H1 (cell line): Measurements from ENCODE around the gene AKT1. TPM values are rescaled to one million over a fixed set of nuclear protein-coding genes. Genes with fewer than 3 reads are reported as not detected.

ENCODE experiments used
- CTCF ChIA-PET: fragments of 300-600 bp; sonication (Branson Sonifier 250); formaldehyde crosslinking; loops from one replicate; lab custom pipeline; 2021; ENCODE audit not compliant: partially characterized antibody; lab: Charles Lee
- POLR2A ChIA-PET: fragments of 300-600 bp; sonication (Branson Sonifier 250); formaldehyde crosslinking; loops from one replicate; lab custom pipeline; 2021; ENCODE audit warnings: inconsistent platforms; ENCODE audit not compliant: partially characterized antibody; lab: Charles Lee
- DNase-seq, 2 experiments: peaks; one replicate each; pipeline versions ENCODE4 v3.0.0 to v3.0.0-alpha.2; 2010 to 2022; ENCODE audit warnings: low spot score in 2 of 2, low read depth in 1 of 2, mixed read lengths in 1 of 2
- FAIRE-seq: peaks from 2 replicates; lab custom pipeline; 2011; peaks lifted over from hg19 to GRCh38; lab: Jason Lieb, UNC
- H2AFZ ChIP-seq: 2 replicates; pipeline ENCODE4 v1.8.1; 2012; ENCODE audit warnings: low read length, inconsistent platforms
- H2AK5ac ChIP-seq: 2 replicates; pipeline ENCODE4 v1.6.1; 2013; ENCODE audit warnings: low read depth, low read length
- H2BK120ac ChIP-seq: replicated peaks from 2 replicates; pipeline ENCODE3; 2013; ENCODE audit warnings: low read depth, low read length, inconsistent platforms
- H2BK12ac ChIP-seq: 2 replicates; pipeline ENCODE4 v1.6.1; 2013; ENCODE audit warnings: low read depth, low read length
- H2BK15ac ChIP-seq: 2 replicates; pipeline ENCODE4 v1.6.1; 2013; ENCODE audit warnings: low read length
- H2BK20ac ChIP-seq: 2 replicates; pipeline ENCODE4 v1.6.1; 2013; ENCODE audit warnings: low read length
- H2BK5ac ChIP-seq: 2 replicates; pipeline ENCODE4 v1.6.1; 2013; ENCODE audit warnings: low read depth, low read length
- H3K14ac ChIP-seq: 2 replicates; pipeline ENCODE4 v1.6.1; 2013; ENCODE audit warnings: inconsistent platforms; ENCODE audit not compliant: insufficient read length
- H3K18ac ChIP-seq: 2 replicates; pipeline ENCODE4 v1.6.1; 2013; ENCODE audit warnings: low read length; ENCODE audit errors: extremely low read depth
- H3K23ac ChIP-seq: 2 replicates; pipeline ENCODE4 v1.6.1; 2013; ENCODE audit warnings: inconsistent platforms; ENCODE audit not compliant: insufficient read length
- H3K23me2 ChIP-seq: 2 replicates; pipeline ENCODE4 v1.6.1; 2013; ENCODE audit warnings: low read depth, low read length
- H3K27ac ChIP-seq: 2 replicates; pipeline ENCODE4 v1.6.1; 2011; ENCODE audit warnings: low read depth, low read length, inconsistent platforms
- H3K27me3 ChIP-seq, 4 experiments: replicated peaks in 1 of 4; 1 replicate in 1 of 4; 2 replicates in 3 of 4; pipeline versions ENCODE4 v1.6.1 to v1.8.1; 2011 to 2013; ENCODE audit warnings: low read length in 3 of 4, mild to moderate bottlenecking in 3 of 4, inconsistent platforms in 2 of 4, mixed read lengths in 2 of 4, moderate library complexity in 1 of 4; ENCODE audit not compliant: control insufficient read depth in 3 of 4, insufficient read depth in 3 of 4; ENCODE audit errors: extremely low read depth in 1 of 4
- H3K36me3 ChIP-seq, 4 experiments: 2 replicates each; pipeline versions ENCODE4 v1.6.1 to v1.8.1; 2011 to 2013; ENCODE audit warnings: mild to moderate bottlenecking in 4 of 4, low read length in 3 of 4, moderate library complexity in 2 of 4, control low read depth in 1 of 4, inconsistent platforms in 1 of 4; ENCODE audit not compliant: insufficient read depth in 4 of 4, control insufficient read depth in 2 of 4
- H3K4ac ChIP-seq: replicated peaks from 2 replicates; pipeline ENCODE3; 2013; ENCODE audit warnings: low read length, low read depth, mixed read lengths, inconsistent platforms; ENCODE audit not compliant: insufficient read length
- H3K4me1 ChIP-seq, 4 experiments: replicated peaks in 1 of 4; 1 replicate in 1 of 4; 2 replicates in 3 of 4; pipeline versions ENCODE4 v1.6.1 to v1.8.1; 2011 to 2013; ENCODE audit warnings: low read length in 3 of 4, inconsistent platforms in 2 of 4, mixed read lengths in 1 of 4; ENCODE audit not compliant: insufficient read depth in 4 of 4, control insufficient read depth in 3 of 4
- H3K4me2 ChIP-seq, 2 experiments: 2 replicates each; pipeline versions ENCODE4 v1.6.1 to v1.8.1; 2011 to 2013; ENCODE audit warnings: low read depth in 2 of 2, low read length in 2 of 2, control low read depth in 1 of 2, inconsistent platforms in 1 of 2, mild to moderate bottlenecking in 1 of 2; ENCODE audit not compliant: insufficient read depth in 1 of 2
- H3K4me3 ChIP-seq, 4 experiments: fragments of 200-600, 300-600 bp in 1 of 4; sonication (generic), shearing (Covaris generic), sonication (Bioruptor Twin) in 1 of 4; 2 replicates each; pipeline versions ENCODE4 v1.5.1 to v1.8.1; 2011 to 2016; ENCODE audit warnings: low read length in 4 of 4, low read depth in 3 of 4, control low read depth in 2 of 4, inconsistent platforms in 2 of 4, mild to moderate bottlenecking in 2 of 4, mixed read lengths in 1 of 4, moderate library complexity in 1 of 4; ENCODE audit not compliant: insufficient read depth in 2 of 4; ENCODE audit errors: extremely low read depth in 1 of 4
- H3K56ac ChIP-seq: replicated peaks from 2 replicates; pipeline ENCODE3; 2013; ENCODE audit warnings: low read depth, mild to moderate bottlenecking, mixed read lengths, low read length, inconsistent platforms; ENCODE audit not compliant: insufficient read length
- H3K79me1 ChIP-seq: 2 replicates; pipeline ENCODE4 v1.6.1; 2013; ENCODE audit warnings: low read depth, low read length, control low read depth
- H3K79me2 ChIP-seq, 2 experiments: 2 replicates each; pipeline versions ENCODE4 v1.6.1 to v1.8.1; 2012 to 2013; ENCODE audit warnings: low read length in 2 of 2, mild to moderate bottlenecking in 2 of 2, inconsistent platforms in 1 of 2; ENCODE audit not compliant: insufficient read depth in 2 of 2, control insufficient read depth in 1 of 2
- H3K9ac ChIP-seq, 4 experiments: replicated peaks in 1 of 4; 1 replicate in 1 of 4; 2 replicates in 3 of 4; pipeline versions ENCODE4 v1.6.1 to v1.8.1; 2011 to 2013; ENCODE audit warnings: low read depth in 3 of 4, low read length in 3 of 4, control low read depth in 2 of 4, mild to moderate bottlenecking in 2 of 4, moderate library complexity in 2 of 4, inconsistent platforms in 1 of 4; ENCODE audit errors: extremely low read depth in 1 of 4
- H3K9me3 ChIP-seq, 2 experiments: 2 replicates each; pipeline versions ENCODE4 v1.6.1 to v1.8.1; 2012 to 2013; ENCODE audit warnings: mild to moderate bottlenecking in 2 of 2, moderate library complexity in 2 of 2, control low read depth in 1 of 2, inconsistent platforms in 1 of 2, low read depth in 1 of 2, low read length in 1 of 2, mixed read lengths in 1 of 2; ENCODE audit not compliant: insufficient read depth in 2 of 2
- H4K20me1 ChIP-seq, 2 experiments: replicated peaks in 1 of 2; 2 replicates each; pipeline versions ENCODE3 to v1.8.1; 2011 to 2013; ENCODE audit warnings: inconsistent platforms in 2 of 2, low read length in 2 of 2, mild to moderate bottlenecking in 1 of 2; ENCODE audit not compliant: insufficient read depth in 2 of 2, control insufficient read depth in 1 of 2
- H4K5ac ChIP-seq: 2 replicates; pipeline ENCODE4 v1.6.1; 2013; ENCODE audit warnings: low read length, low read depth, mixed read lengths, inconsistent platforms; ENCODE audit not compliant: insufficient read length
- H4K8ac ChIP-seq: 2 replicates; pipeline ENCODE4 v1.8.0; 2013; ENCODE audit warnings: mild to moderate bottlenecking, moderate library complexity, low read length, inconsistent platforms; ENCODE audit not compliant: insufficient read depth; ENCODE audit errors: extremely low read depth
- H4K91ac ChIP-seq: replicated peaks from 2 replicates; pipeline ENCODE3; 2013; ENCODE audit warnings: low read length, mixed read lengths, inconsistent platforms; ENCODE audit not compliant: insufficient read length
- WGBS, 2 experiments: shearing (Covaris generic) in 1 of 2; methylation state at CpG; one replicate each; pipeline versions ENCODE4 v1.1.6 to v1.1.7; 2013 to 2015; ENCODE audit warnings: low lambda C conversion rate in 2 of 2, mixed read lengths in 2 of 2, inconsistent platforms in 1 of 2, low coverage in 1 of 2, missing lambda C conversion rate in 1 of 2; ENCODE audit not compliant: insufficient replicate concordance in 2 of 2, insufficient coverage in 1 of 2, insufficient read length in 1 of 2; ENCODE audit errors: extremely low coverage in 1 of 2, missing lambda C conversion rate in 1 of 2; 5-methylcytosine and 5-hydroxymethylcytosine counted together
- polyA plus RNA-seq, 7 experiments: library from polyadenylated mRNA; depleted of rRNA in 3 of 7; stranded (reverse) in 5 of 7; unstranded in 2 of 7; fragments of >200 nt in 5 of 7; fragments of 200-250 nt in 2 of 7; gene quantifications; 1 replicate in 5 of 7; 2 replicates in 1 of 7; 4 replicates in 1 of 7; pipeline versions ENCODE4 v1.2.1 to v1.2.3, GENCODE V29; 2011 to 2013; ENCODE audit warnings: missing spikeins in 2 of 7, mixed read lengths in 2 of 7
- total RNA-seq: library from RNA; stranded (reverse); fragmentation: NEBNext Ultra II Directional; extraction: Animal tissue kit (Norgen Biotek cat#: 25700); gene quantifications from 2 replicates; pipeline ENCODE4 v1.2.1, GENCODE V29; 2021

The AKT1 gene
- total and polyA plus RNA-seq, 2 of the 8 experiments (the other 6 are each of a cell fraction or from before 2014, with no cell fraction given), result 68.1 to 71.5 TPM

- Histone ChIP-seq H2BK15ac (no peak overlapping the region), H4K8ac (no peak overlapping the region), H3K79me2 (no peaks in the 10 kb centered on the region), H2AK5ac (no peak overlapping the region), H3K27ac (no peak overlapping the region), H3K79me1 (no peaks in the 10 kb centered on the region; the same call in 1 of the 2 replicates), H3K18ac (no peak overlapping the region), H3K4me1 (no peaks in the 10 kb centered on the region), H3K4me2 (no peak overlapping the region), H3K23me2 (no peaks in the 10 kb centered on the region), H3K4ac (no peak overlapping the region), H4K5ac (no peak overlapping the region), H2BK120ac (no peak overlapping the region), H3K14ac (no peak overlapping the region), H2BK20ac (no peak overlapping the region), H3K9me3 (no peaks in the 10 kb centered on the region; a peak in 1 of 4 replicates), H3K36me3 (peaks cover 0 to 2% (median 0%) of the 10 kb centered on the region in 4 experiments; a peak in 1 of 8 replicates), H2BK5ac (no peak overlapping the region), H2BK12ac (no peak overlapping the region), H3K27me3 (no peaks in the 10 kb centered on the region), H3K56ac (no peak overlapping the region), H3K9ac (no peak overlapping the region), H2AFZ (no peak overlapping the region), H3K4me3 (no peak overlapping the region), H3K23ac (no peak overlapping the region), H4K20me1 (peaks cover 11 to 12% of the 10 kb centered on the region in 2 experiments), H4K91ac (no peak overlapping the region)
- ChIA-PET POLR2A (interaction anchor here (1.6 kb wide), 2 partner anchors 13 to 27 kb away, joined by 3 to 5 read pairs; no protein-coding TSS in a partner anchor), CTCF (interaction anchor here (0.6 to 4.9 kb wide), 5 partner anchors 9 to 114 kb away, joined by 3 to 35 read pairs (median 7); no protein-coding TSS in a partner anchor)
- FAIRE-seq, result no peak
- WGBS, 2 experiments, result 85% methylated on average over 9 of the region's 20 CpGs; no CpG with 5 or more reads in 1 of the 2 experiments
- no peak for DNase-seq
Observed at GRCh38 chr14:104781271-104782077, 14.1 kb downstream of the AKT1 start.
